ENCODE data around the gene EIF5.

Gene EIF5

DNA sequence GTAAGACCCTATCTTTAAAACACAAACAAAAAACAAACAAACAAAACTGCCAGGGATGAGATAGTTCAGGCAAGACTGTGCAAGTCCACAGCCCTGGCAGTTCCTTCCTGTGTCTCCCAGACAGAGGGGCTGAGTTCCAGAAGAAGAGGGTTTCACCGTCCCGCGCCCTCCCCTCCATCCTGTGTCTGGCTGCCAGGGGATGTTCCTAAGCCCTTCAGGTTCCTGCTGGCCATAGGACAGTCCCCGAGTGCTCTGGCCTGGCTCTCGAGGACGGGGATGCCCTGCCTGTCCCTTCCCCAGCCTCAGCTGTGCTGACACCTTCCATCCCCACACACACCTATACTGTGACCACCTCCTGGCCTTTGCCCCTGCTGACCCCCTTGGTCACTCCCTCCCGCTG lies 40.6 kb upstream of the EIF5 start:
- no peak for DNase-seq (ENCODE audit: low read depth)
- TF ChIP-seq POLR2A (IDR thresholded peaks at IDR 0.05; ENCODE audit: extremely low read depth, insufficient read length), result no peak
- no peak for TF ChIP-seq MAX (IDR thresholded peaks at IDR 0.05; ENCODE audit: low read depth, low read length)
- no peak for TF ChIP-seq MYC (IDR thresholded peaks at IDR 0.05; ENCODE audit: low read depth, low read length)
- TF ChIP-seq, protein P1, sequence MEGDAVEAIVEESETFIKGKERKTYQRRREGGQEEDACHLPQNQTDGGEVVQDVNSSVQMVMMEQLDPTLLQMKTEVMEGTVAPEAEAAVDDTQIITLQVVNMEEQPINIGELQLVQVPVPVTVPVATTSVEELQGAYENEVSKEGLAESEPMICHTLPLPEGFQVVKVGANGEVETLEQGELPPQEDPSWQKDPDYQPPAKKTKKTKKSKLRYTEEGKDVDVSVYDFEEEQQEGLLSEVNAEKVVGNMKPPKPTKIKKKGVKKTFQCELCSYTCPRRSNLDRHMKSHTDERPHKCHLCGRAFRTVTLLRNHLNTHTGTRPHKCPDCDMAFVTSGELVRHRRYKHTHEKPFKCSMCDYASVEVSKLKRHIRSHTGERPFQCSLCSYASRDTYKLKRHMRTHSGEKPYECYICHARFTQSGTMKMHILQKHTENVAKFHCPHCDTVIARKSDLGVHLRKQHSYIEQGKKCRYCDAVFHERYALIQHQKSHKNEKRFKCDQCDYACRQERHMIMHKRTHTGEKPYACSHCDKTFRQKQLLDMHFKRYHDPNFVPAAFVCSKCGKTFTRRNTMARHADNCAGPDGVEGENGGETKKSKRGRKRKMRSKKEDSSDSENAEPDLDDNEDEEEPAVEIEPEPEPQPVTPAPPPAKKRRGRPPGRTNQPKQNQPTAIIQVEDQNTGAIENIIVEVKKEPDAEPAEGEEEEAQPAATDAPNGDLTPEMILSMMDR (IDR thresholded peaks at IDR 0.05; ENCODE audit: low read depth, low read length), result no peak
- H3K4me3 ChIP-seq (ENCODE audit: low read depth, low read length), result no peak overlapping the region

GRCh38 chr14:103294091-103294490 lies 39.9 kb upstream of the EIF5 start:
- no peak overlapping the region for H3K4me3 ChIP-seq (ENCODE audit: low read depth, low read length)
- TF ChIP-seq MYC (IDR thresholded peaks at IDR 0.05; ENCODE audit: low read depth, low read length), result no peak
- TF ChIP-seq, protein P1 (IDR thresholded peaks at IDR 0.05; ENCODE audit: low read depth, low read length), result no peak
- TF ChIP-seq MAX (IDR thresholded peaks at IDR 0.05; ENCODE audit: low read depth, low read length), result no peak
- no peak for TF ChIP-seq POLR2A (IDR thresholded peaks at IDR 0.05; ENCODE audit: extremely low read depth, insufficient read length)
- no peak for DNase-seq (ENCODE audit: low read depth)

DNA sequence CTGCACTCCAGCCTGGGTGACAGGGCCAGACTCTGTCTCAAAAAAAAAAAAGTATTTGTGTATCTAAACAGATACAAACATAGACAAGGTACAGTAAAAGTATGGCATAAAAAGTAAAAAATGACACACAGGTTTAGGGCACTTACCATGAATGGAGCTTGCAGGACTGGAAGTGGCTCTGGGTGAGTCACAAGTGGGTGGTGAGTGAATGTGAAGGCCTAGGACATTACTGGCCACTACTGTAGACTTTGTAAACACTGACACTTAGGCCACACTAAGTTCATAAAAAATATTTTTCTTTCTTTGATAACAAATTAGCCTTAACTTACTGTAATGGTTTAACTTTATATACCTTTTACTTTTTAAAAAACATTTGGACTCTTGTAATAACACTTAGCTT lies 38.0 kb upstream of the EIF5 start:
- no peak for DNase-seq (ENCODE audit: low read depth)
- H3K4me3 ChIP-seq (ENCODE audit: low read depth, low read length), result no peak overlapping the region

GRCh38 chr14:103296987-103297386 lies 37.0 kb upstream of the EIF5 start:
- peak; percentile 33 for DNase-seq (ENCODE audit: low read depth)
- TF ChIP-seq POLR2A (IDR thresholded peaks at IDR 0.05; ENCODE audit: extremely low read depth, insufficient read length), result no peak
- TF ChIP-seq MAX (IDR thresholded peaks at IDR 0.05; ENCODE audit: low read depth, low read length), result peak; percentile 63; the same call in 1 of the 2 replicates
- TF ChIP-seq MYC (IDR thresholded peaks at IDR 0.05; ENCODE audit: low read depth, low read length), result peak; percentile 41; the same call in 1 of the 2 replicates
- TF ChIP-seq, protein P1 (IDR thresholded peaks at IDR 0.05; ENCODE audit: low read depth, low read length), result peak; percentile 28

More for the DNA sequence above, 38.0 kb upstream of the EIF5 start:
- TF ChIP-seq, protein P1 (IDR thresholded peaks at IDR 0.05; ENCODE audit: low read depth, low read length), result no peak
- TF ChIP-seq MAX (IDR thresholded peaks at IDR 0.05; ENCODE audit: low read depth, low read length) (no peak), MYC (IDR thresholded peaks at IDR 0.05; ENCODE audit: low read depth, low read length) (no peak), POLR2A (IDR thresholded peaks at IDR 0.05; ENCODE audit: extremely low read depth, insufficient read length) (no peak)

DNA sequence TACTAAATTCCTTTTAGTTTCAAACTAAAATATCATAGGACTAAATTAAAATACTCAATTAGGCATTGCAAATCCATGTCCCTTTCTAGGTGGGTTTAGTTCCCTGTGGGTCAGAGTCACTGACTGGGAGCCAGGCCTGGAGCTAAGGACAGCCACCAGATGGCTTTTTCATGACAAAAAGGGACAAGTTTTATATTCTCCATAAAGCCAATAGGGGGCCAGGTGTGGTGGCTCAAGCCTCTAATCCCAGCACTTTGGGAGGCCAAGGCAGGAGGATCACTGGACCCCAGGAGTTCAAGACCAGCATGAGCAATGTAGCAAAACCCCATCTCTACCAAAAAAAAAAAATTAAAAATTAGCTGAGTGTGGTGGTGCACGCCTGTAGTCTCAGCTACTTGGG lies 35.4 kb upstream of the EIF5 start:
- no peak for TF ChIP-seq MAX (IDR thresholded peaks at IDR 0.05; ENCODE audit: low read depth, low read length)
- TF ChIP-seq MYC (IDR thresholded peaks at IDR 0.05; ENCODE audit: low read depth, low read length), result no peak
- TF ChIP-seq, protein P1 (IDR thresholded peaks at IDR 0.05; ENCODE audit: low read depth, low read length), result peak; percentile 17
- no peak for TF ChIP-seq POLR2A (IDR thresholded peaks at IDR 0.05; ENCODE audit: extremely low read depth, insufficient read length)
- no peak overlapping the region for H3K4me3 ChIP-seq (ENCODE audit: low read depth, low read length)
- peak; percentile 22 for DNase-seq (ENCODE audit: low read depth)

More at GRCh38 chr14:103296987-103297386, 37.0 kb upstream of the EIF5 start:
- H3K4me3 ChIP-seq (ENCODE audit: low read depth, low read length), result no peak overlapping the region
